ENCODE measurements around the gene RAB20. TPM values are rescaled to one million over a fixed set of nuclear protein-coding genes. Genes with fewer than 3 reads are reported as not detected.

RAB20 gene
- total and polyA plus RNA-seq, 2 of the 8 experiments (the other 6 are each of a cell fraction or from before 2014, with no cell fraction given) = 14.8 to 27.9 TPM

- Histone ChIP-seq H3K23ac (ENCODE audit: insufficient read length) (no peak overlapping the region), H3K36me3 (ENCODE audit: control insufficient read depth in 2 of 4, insufficient read depth in 4 of 4, low read length in 3 of 4) (no peaks in the 10 kb centered on the region), H4K8ac (ENCODE audit: extremely low read depth, insufficient read depth, low read length) (no peak overlapping the region), H3K79me1 (ENCODE audit: low read depth, low read length) (peaks cover 34% of the 10 kb centered on the region), H3K27me3 (replicated peaks in 1 of 4; ENCODE audit: control insufficient read depth in 3 of 4, extremely low read depth in 1 of 4, insufficient read depth in 3 of 4, low read length in 3 of 4) (no peaks in the 10 kb centered on the region), H3K56ac (replicated peaks; ENCODE audit: insufficient read length, low read depth, low read length) (no peak overlapping the region), H4K91ac (replicated peaks; ENCODE audit: insufficient read length, low read length) (no peak overlapping the region), H4K20me1 (replicated peaks in 1 of 2; ENCODE audit: control insufficient read depth in 1 of 2, insufficient read depth in 2 of 2, low read length in 2 of 2) (peaks cover 0 to 6% of the 10 kb centered on the region in 2 experiments), H2BK120ac (replicated peaks; ENCODE audit: low read depth, low read length) (no peak overlapping the region), H3K4me2 (ENCODE audit: insufficient read depth in 1 of 2, low read depth in 2 of 2, low read length in 2 of 2) (no peak overlapping the region), H4K5ac (ENCODE audit: insufficient read length, low read depth, low read length) (no peak overlapping the region), H2BK20ac (ENCODE audit: low read length) (no peak overlapping the region), H3K4me1 (replicated peaks in 1 of 4; ENCODE audit: control insufficient read depth in 3 of 4, insufficient read depth in 4 of 4, low read length in 3 of 4) (peaks cover 0 to 3% (median 1%) of the 10 kb centered on the region in 4 experiments; a peak in 1 of 7 replicates), H3K27ac (ENCODE audit: low read depth, low read length) (no peak overlapping the region), H3K79me2 (ENCODE audit: control insufficient read depth in 1 of 2, insufficient read depth in 2 of 2, low read length in 2 of 2) (peaks cover 7 to 62% of the 10 kb centered on the region in 2 experiments), H2BK12ac (ENCODE audit: low read depth, low read length) (no peak overlapping the region), H2BK5ac (ENCODE audit: low read depth, low read length) (no peak overlapping the region), H3K4ac (replicated peaks; ENCODE audit: insufficient read length, low read depth, low read length) (no peak overlapping the region), H2AK5ac (ENCODE audit: low read depth, low read length) (no peak overlapping the region), H3K18ac (ENCODE audit: extremely low read depth, low read length) (no peak overlapping the region), H3K4me3 (ENCODE audit: extremely low read depth in 1 of 4, insufficient read depth in 2 of 4, low read depth in 3 of 4, low read length in 4 of 4) (no peak overlapping the region), H3K9ac (replicated peaks in 1 of 4; ENCODE audit: extremely low read depth in 1 of 4, low read depth in 3 of 4, low read length in 3 of 4) (no peak overlapping the region), H2BK15ac (ENCODE audit: low read length) (no peak overlapping the region), H3K14ac (ENCODE audit: insufficient read length) (no peak overlapping the region), H2AFZ (ENCODE audit: low read length) (no peak overlapping the region), H3K9me3 (ENCODE audit: insufficient read depth in 2 of 2, low read depth in 1 of 2, low read length in 1 of 2) (no peaks in the 10 kb centered on the region), H3K23me2 (ENCODE audit: low read depth, low read length) (no peaks in the 10 kb centered on the region)
- WGBS, 2 experiments (ENCODE audit: extremely low coverage in 1 of 2, insufficient coverage in 1 of 2, insufficient read length in 1 of 2, insufficient replicate concordance in 2 of 2, low coverage in 1 of 2, low lambda C conversion rate in 2 of 2, missing lambda C conversion rate in 1 of 2) = 94% methylated on average over 11 of the region's 11 CpGs; no CpG with 5 or more reads in 1 of the 2 experiments
- POLR2A ChIA-PET (ENCODE audit: partially characterized antibody) = interaction anchor here (0.6 to 1.6 kb wide), 2 partner anchors 163 to 292 kb away, joined by 3 to 4 read pairs; no protein-coding TSS in a partner anchor
- no peak for FAIRE-seq
- no peak for DNase-seq (ENCODE audit: low read depth in 1 of 2, low spot score in 2 of 2)
- CTCF ChIA-PET (ENCODE audit: partially characterized antibody) = interaction anchor here (1.2 to 1.4 kb wide), 3 partner anchors 10 to 18 kb away, joined by 3 to 4 read pairs (median 3); no protein-coding TSS in a partner anchor
- TF ChIP-seq MAFK (IDR thresholded peaks at IDR 0.05; ENCODE audit: low read depth, low read length) (no peak), HDAC2 (IDR thresholded peaks at IDR 0.05; ENCODE audit: borderline replicate concordance in 1 of 2, low read depth in 2 of 2, low read length in 2 of 2) (no peak), KDM5A (IDR thresholded peaks at IDR 0.05; ENCODE audit: low read length) (no peak), HDAC6 (IDR thresholded peaks at IDR 0.05; ENCODE audit: low read depth, low read length) (no peak), RFX5 (IDR thresholded peaks at IDR 0.05; ENCODE audit: borderline replicate concordance, low read depth, low read length) (no peak), CTCF (IDR thresholded peaks at IDR 0.05; ENCODE audit: control extremely low read depth in 1 of 3, insufficient read depth in 1 of 3, low read depth in 1 of 3, low read length in 3 of 3) (no peak), SIRT6 (IDR thresholded peaks at IDR 0.05; ENCODE audit: low read length) (no peak), BRCA1 (IDR thresholded peaks at IDR 0.05; ENCODE audit: low read depth, low read length) (no peak), E2F6 (IDR thresholded peaks at IDR 0.05) (no peak), SUZ12 (IDR thresholded peaks at IDR 0.05; ENCODE audit: low read length) (no peak)
Observed at GRCh38 chr13:110551284-110551683, 10.2 kb downstream of the RAB20 start.
